ENCODE results near the gene BUB3.

BUB3 gene

DNA sequence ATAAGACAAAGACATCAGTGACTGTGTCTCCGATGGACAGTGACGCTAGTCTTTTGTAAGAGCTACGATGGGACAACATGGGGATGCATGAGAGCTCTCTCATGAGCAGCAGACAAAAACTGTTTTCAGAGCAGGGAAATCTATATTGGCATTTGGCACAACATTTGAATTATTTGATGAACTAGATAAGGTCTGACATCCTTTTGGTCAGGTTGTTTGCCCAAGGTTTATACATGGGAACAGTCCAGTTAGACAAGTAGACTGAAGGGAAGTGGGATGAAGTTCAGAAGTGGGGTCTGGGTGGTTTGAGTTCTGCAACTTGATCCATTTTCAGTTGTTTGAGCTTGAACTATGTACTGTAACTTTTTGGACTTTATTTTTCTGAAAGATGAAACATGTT lies 50.8 kb downstream of the BUB3 start:
- DNase-seq (ENCODE audit: extremely low read depth, low read depth): no peak
- no peak overlapping the region for H3K4me3 ChIP-seq (replicated peaks; ENCODE audit: low read depth, low read length)
- no peak for TF ChIP-seq CTCF (IDR thresholded peaks at IDR 0.05; ENCODE audit: low read depth, low read length, missing control alignments)

GRCh38 chr10:123212063-123212462 lies 57.9 kb downstream of the BUB3 start:
- DNase-seq (ENCODE audit: extremely low read depth, low read depth): no peak
- no peak for TF ChIP-seq CTCF (IDR thresholded peaks at IDR 0.05; ENCODE audit: low read depth, low read length, missing control alignments)
- H3K4me3 ChIP-seq (replicated peaks; ENCODE audit: low read depth, low read length): no peak overlapping the region

DNA sequence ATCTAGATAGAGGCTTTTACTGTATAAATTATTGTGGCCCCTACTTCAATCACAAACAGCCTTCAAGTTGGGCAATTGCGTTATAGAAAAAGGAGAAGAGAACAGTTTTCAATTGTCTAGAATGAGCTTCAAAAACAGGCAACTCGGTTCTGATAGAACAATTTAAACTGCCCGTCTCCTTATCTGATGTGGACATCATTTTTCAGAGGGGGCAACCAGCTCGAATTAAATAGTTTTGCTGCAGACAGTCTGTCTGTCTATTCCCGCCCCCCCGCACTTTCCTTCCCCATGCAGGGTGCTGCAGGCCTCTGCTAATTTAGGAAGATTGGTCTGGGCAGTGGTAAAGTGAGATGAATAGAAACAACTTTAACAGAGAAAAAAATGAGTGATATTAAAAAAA lies 58.4 kb downstream of the BUB3 start:
- DNase-seq (ENCODE audit: extremely low read depth, low read depth): no peak
- no peak for TF ChIP-seq CTCF (IDR thresholded peaks at IDR 0.05; ENCODE audit: low read depth, low read length, missing control alignments)
- no peak overlapping the region for H3K4me3 ChIP-seq (replicated peaks; ENCODE audit: low read depth, low read length)

GRCh38 chr10:123213192-123213591 lies 59.0 kb downstream of the BUB3 start:
- DNase-seq (ENCODE audit: extremely low read depth, low read depth): no peak
- no peak overlapping the region for H3K4me3 ChIP-seq (replicated peaks; ENCODE audit: low read depth, low read length)
- no peak for TF ChIP-seq CTCF (IDR thresholded peaks at IDR 0.05; ENCODE audit: low read depth, low read length, missing control alignments)

All from HFF-Myc (cell line).